K562 (cell line): Measurements from ENCODE around the gene HSPB1. TPM values are rescaled to one million over a fixed set of nuclear protein-coding genes. Genes with fewer than 3 reads are reported as not detected.

Experiments used
- ATAC-seq: fragments of 200-7000 bp; cut with Tn5 transposase; 3 replicates; pipeline ENCODE4 v1.9.1; 2020; ENCODE audit warnings: moderate library complexity
- BruUV-seq: library from RNA; stranded (reverse); fragments of 400-500 nt; replicated peaks from 2 replicates; lab custom pipeline; 2021; lab: Mats Ljungman, UMichigan
- CTCF ChIA-PET: fragments of 300-600 bp; formaldehyde crosslinking; extraction: SDS; loops from one replicate; lab custom pipeline; 2021; ENCODE audit warnings: low intra/inter-chr PET ratio; lab: Yijun Ruan, JAX
- POLR2A ChIA-PET: fragments of 300-600, 350-650 bp; sonication (Branson Sonifier 250); formaldehyde crosslinking; extraction: SDS; loops from one replicate; lab custom pipeline; 2021; ENCODE audit warnings: antibody characterized with exemption, inconsistent platforms; lab: Yijun Ruan, JAX
- DNase-seq, 4 experiments: peaks; one replicate each; pipeline versions ENCODE4 v3.0.0 to v3.0.0-alpha.2; 2011 to 2018; ENCODE audit warnings: low spot score in 3 of 4, mixed read lengths in 3 of 4; ENCODE audit errors: extremely low read depth in 1 of 4
- FAIRE-seq: peaks from 2 replicates; lab custom pipeline; 2011; peaks lifted over from hg19 to GRCh38; lab: Jason Lieb, UNC
- H2AFZ ChIP-seq: 2 replicates; pipeline ENCODE4 v1.6.0; 2011; ENCODE audit warnings: low read depth, low read length, control low read depth, inconsistent platforms
- H3K27ac ChIP-seq: fragments of 200-600 bp; 3 replicates; pipeline ENCODE4 v1.8.0; 2011; ENCODE audit warnings: low read depth, mild to moderate bottlenecking, control low read depth, inconsistent platforms, low read length, moderate library complexity, mixed read lengths; ENCODE audit errors: extremely low read depth
- H3K27me3 ChIP-seq, 2 experiments: fragments of 300-600 bp in 1 of 2; 2 replicates in 1 of 2; 3 replicates in 1 of 2; pipeline versions ENCODE4 v1.6.0 to v1.8.0; 2011; ENCODE audit warnings: inconsistent platforms in 2 of 2, low read length in 2 of 2, mild to moderate bottlenecking in 1 of 2, mixed read lengths in 1 of 2, moderate library complexity in 1 of 2; ENCODE audit not compliant: control insufficient read depth in 2 of 2, insufficient read depth in 2 of 2
- H3K36me3 ChIP-seq: fragments of 300-600 bp; 3 replicates; pipeline ENCODE4 v1.8.0; 2011; ENCODE audit warnings: mild to moderate bottlenecking, low read length, inconsistent platforms; ENCODE audit not compliant: control insufficient read depth, insufficient read depth
- H3K4me1 ChIP-seq, 2 experiments: fragments of 200-600 bp in 1 of 2; replicated peaks in 1 of 2; 2 replicates in 1 of 2; 3 replicates in 1 of 2; pipeline versions ENCODE4 v1.5.1 to v1.8.0; 2011; ENCODE audit warnings: inconsistent platforms in 2 of 2, low read length in 2 of 2, mild to moderate bottlenecking in 1 of 2, mixed read lengths in 1 of 2, moderate library complexity in 1 of 2; ENCODE audit not compliant: control insufficient read depth in 2 of 2, insufficient read depth in 2 of 2
- H3K4me2 ChIP-seq: 2 replicates; pipeline ENCODE4 v1.6.1; 2011; ENCODE audit warnings: low read length, control low read depth, inconsistent platforms, mixed read lengths; ENCODE audit not compliant: insufficient read depth
- H3K4me3 ChIP-seq: fragments of 200-600 bp; sonication (generic), shearing (Covaris generic); 2 replicates; pipeline ENCODE4 v1.5.1; 2016; ENCODE audit warnings: control low read depth, inconsistent platforms
- H3K79me2 ChIP-seq: fragments of 200-600 bp; 3 replicates; pipeline ENCODE4 v1.8.0; 2011; ENCODE audit warnings: low read length, inconsistent platforms; ENCODE audit not compliant: control insufficient read depth, insufficient read depth
- H3K9ac ChIP-seq, 2 experiments: 2 replicates each; pipeline versions ENCODE4 v1.6.0 to v1.6.1; 2011; ENCODE audit warnings: low read depth in 2 of 2, low read length in 2 of 2, control low read depth in 1 of 2, inconsistent platforms in 1 of 2, mild to moderate bottlenecking in 1 of 2, mixed read lengths in 1 of 2; ENCODE audit not compliant: insufficient read depth in 1 of 2
- H3K9me1 ChIP-seq: one replicate; pipeline ENCODE4 v1.6.0; 2011; ENCODE audit warnings: inconsistent platforms, mild to moderate bottlenecking, low read length, moderate library complexity; ENCODE audit not compliant: control insufficient read depth, insufficient read depth
- H3K9me3 ChIP-seq: replicated peaks from 2 replicates; pipeline ENCODE4 v1.5.1; 2011; ENCODE audit warnings: low read depth, low read length, inconsistent platforms; ENCODE audit not compliant: control insufficient read depth, insufficient read depth
- H4K20me1 ChIP-seq: replicated peaks from 2 replicates; pipeline ENCODE4 v1.6.1; 2011; ENCODE audit warnings: low read length, inconsistent platforms, mixed read lengths; ENCODE audit not compliant: control insufficient read depth, insufficient read depth
- ETV1 ChIP-seq: fragments of 450-650 bp; conservative IDR thresholded peaks from 2 replicates; pipeline ENCODE4 v1.6.1; 2016; ENCODE audit warnings: missing genetic modification characterization, control low read depth, low read depth, missing compliant biosample characterization
- IRF2 ChIP-seq: sonication (generic); formaldehyde crosslinking; IDR thresholded peaks from 2 replicates; pipeline ENCODE4 v1.8.1; 2022; ENCODE audit warnings: mild to moderate bottlenecking, missing genetic modification reagents
- KLF16 ChIP-seq: IDR thresholded peaks from 2 replicates; pipeline ENCODE4 v1.6.1; 2016; ENCODE audit warnings: antibody characterized with exemption
- NCOA6 ChIP-seq: fragments of 450-650 bp; IDR thresholded peaks from 2 replicates; pipeline ENCODE4 v1.6.1; 2017; ENCODE audit warnings: mild to moderate bottlenecking
- POLR3A ChIP-seq: IDR thresholded peaks from 2 replicates; pipeline ENCODE4 v1.6.1; 2011; ENCODE audit warnings: borderline replicate concordance, mild to moderate bottlenecking, moderate library complexity; ENCODE audit not compliant: insufficient read length, insufficient read depth; ENCODE audit errors: extremely low read depth
- PYGO2 ChIP-seq: fragments of 450-650 bp; IDR thresholded peaks from 2 replicates; pipeline ENCODE4 v1.6.1; 2016; ENCODE audit warnings: mild to moderate bottlenecking, missing genetic modification characterization, moderate library complexity, missing compliant biosample characterization
- TRIM24 ChIP-seq, 2 experiments: fragments of 450-650 bp; IDR thresholded peaks; 2 replicates each; pipeline ENCODE4 v1.6.1; 2016
- ZFP36 ChIP-seq: fragments of 150-350 bp; IDR thresholded peaks from 2 replicates; pipeline ENCODE4 v1.6.1; 2018; ENCODE audit warnings: low read length, low read depth; ENCODE audit not compliant: partially characterized antibody
- ZNF140 ChIP-seq: fragments of 250-450 bp; sonication (Bioruptor Pico); IDR thresholded peaks from 2 replicates; pipeline ENCODE4 v1.8.0; 2021; ENCODE audit warnings: moderate library complexity, mild to moderate bottlenecking, inconsistent platforms
- WGBS: fragments of 100-300 bp; shearing (Covaris generic); methylation state at CpG from one replicate; pipeline ENCODE4 v1.1.6; 2016; ENCODE audit warnings: low coverage, mixed read lengths; ENCODE audit not compliant: insufficient coverage; ENCODE audit errors: missing lambda C conversion rate; 5-methylcytosine and 5-hydroxymethylcytosine counted together
- in situ Hi-C: fragments of 300-500 bp; cut with MboI; formaldehyde crosslinking; loops from 4 replicates; pipeline ENCODE4 v1.15.0; 2018; ENCODE audit warnings: inconsistent platforms, mixed read lengths
- intact Hi-C: fragments of 100-400 bp; cut with micrococcal nuclease; formaldehyde crosslinking; loops from 2 replicates; pipeline ENCODE4 v1.14.2; 2022
- polyA plus RNA-seq, 8 experiments: library from polyadenylated mRNA; depleted of rRNA in 4 of 8; stranded (reverse) in 5 of 8; unstranded in 3 of 8; fragments of >200 nt; fragmentation: Nextera tagmentation in 2 of 8; fragmentation: Illumina TruSeq in 1 of 8; extraction: Ambion mirVana in 2 of 8; extraction: Trizol in 1 of 8; gene quantifications; 2 replicates each; pipeline versions ENCODE4 v1.2.1 to v1.2.3, GENCODE V29; 2011 to 2014; ENCODE audit warnings: inconsistent platforms in 1 of 8, missing spikeins in 1 of 8
- total RNA-seq, 7 experiments: library from RNA; depleted of rRNA in 6 of 7; stranded (reverse); fragments of >200 nt in 6 of 7; fragmentation: Illumina TruSeq in 2 of 7; extraction: Trizol in 2 of 7; gene quantifications; 2 replicates each; pipeline versions ENCODE4 v1.2.1 to v1.2.3, GENCODE V29; 2011 to 2021; ENCODE audit warnings: low replicate concordance in 1 of 7
- TF ChIP-seq, protein P1 (sequence below), 2 experiments: IDR thresholded peaks; 2 replicates each; pipeline ENCODE4 v1.6.1; 2011; ENCODE audit warnings: borderline replicate concordance in 1 of 2, control low read depth in 1 of 2, low read depth in 1 of 2, low read length in 1 of 2, mild to moderate bottlenecking in 1 of 2, mixed read lengths in 1 of 2, moderate library complexity in 1 of 2; ENCODE audit not compliant: insufficient read depth in 1 of 2, insufficient read length in 1 of 2, poor library complexity in 1 of 2, severe bottlenecking in 1 of 2; ENCODE audit errors: extremely low read depth in 1 of 2
- TF ChIP-seq, protein P2 (sequence below): fragments of 250-450 bp; sonication (Bioruptor Pico); IDR thresholded peaks from 2 replicates; pipeline ENCODE4 v1.4.0; 2020
- TF ChIP-seq, protein P3 (sequence below): sonication (generic); formaldehyde crosslinking; IDR thresholded peaks from 2 replicates; pipeline ENCODE4 v1.8.0; 2022; ENCODE audit warnings: missing genetic modification reagents, mild to moderate bottlenecking, borderline replicate concordance

The HSPB1 gene
- total and polyA plus RNA-seq, 9 of the 15 experiments (the other 6 are each of a cell fraction or from before 2014, with no cell fraction given), result 27.1 to 522 (median 138) TPM

DNA sequence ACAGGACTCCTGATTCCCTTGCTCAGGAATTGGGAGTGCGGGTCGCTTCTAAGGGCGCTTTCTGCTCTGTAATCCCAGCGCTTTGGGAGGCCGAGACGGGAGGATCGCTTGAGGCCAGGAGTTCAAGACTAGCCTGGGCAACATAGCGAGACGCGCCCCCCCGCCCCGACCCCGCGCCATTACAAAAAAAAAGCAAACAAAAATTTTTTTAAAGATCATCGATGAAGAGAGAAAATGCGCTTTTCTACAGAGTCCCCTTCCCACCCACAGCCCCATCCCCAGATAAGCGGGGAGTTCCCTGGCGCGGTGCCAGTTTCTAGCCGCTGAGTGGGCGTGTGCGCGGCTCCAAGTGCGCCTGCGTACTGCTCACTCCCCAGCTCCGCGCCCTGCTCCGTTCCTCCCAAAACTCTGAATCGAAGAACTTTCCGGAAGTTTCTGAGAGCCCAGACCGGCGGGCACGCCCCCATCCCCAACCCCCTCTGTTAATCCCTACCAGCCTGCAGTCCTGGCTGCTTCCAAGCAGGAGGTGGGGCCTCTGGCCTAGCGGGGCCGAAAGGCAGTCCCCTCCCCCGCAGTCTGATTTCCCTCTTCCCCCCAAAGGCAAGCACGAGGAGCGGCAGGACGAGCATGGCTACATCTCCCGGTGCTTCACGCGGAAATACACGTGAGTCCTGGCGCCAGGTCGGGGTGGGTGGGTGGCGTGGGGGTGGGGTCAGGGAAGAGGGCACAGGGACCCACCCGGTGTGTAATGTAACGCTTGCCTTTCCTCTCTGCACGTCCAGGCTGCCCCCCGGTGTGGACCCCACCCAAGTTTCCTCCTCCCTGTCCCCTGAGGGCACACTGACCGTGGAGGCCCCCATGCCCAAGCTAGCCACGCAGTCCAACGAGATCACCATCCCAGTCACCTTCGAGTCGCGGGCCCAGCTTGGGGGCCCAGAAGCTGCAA is 1.0 kb downstream of the HSPB1 start:
- Histone ChIP-seq H4K20me1 (no peaks in the 10 kb centered on the region), H3K79me2 (peaks cover 25% of the 10 kb centered on the region), H3K9me3 (no peaks in the 10 kb centered on the region), H3K9me1 (no peaks in the 10 kb centered on the region), H3K9ac (peak overlapping the region; percentile 70 to 97), H3K4me1 (peaks cover 17 to 53% of the 10 kb centered on the region in 2 experiments), H3K27me3 (no peaks in the 10 kb centered on the region), H3K36me3 (peaks cover 13% of the 10 kb centered on the region), H3K4me3 (peak overlapping the region; percentile 66), H3K27ac (peak overlapping the region; percentile 81), H2AFZ (peak overlapping the region; percentile 99), H3K4me2 (peak overlapping the region; percentile 77)
- DNase-seq (peak; percentile 93 to 98 (median 95)), FAIRE-seq (peak; percentile 95), ATAC-seq (peak; percentile 88)
- 1% methylated on average over 45 of the region's 56 CpGs for WGBS
- ChIA-PET CTCF (interaction anchor here (1.9 kb wide), 1 partner anchor 11 kb away, joined by 9 read pairs; no protein-coding TSS in a partner anchor), POLR2A (interaction anchor here (0.6 to 2.4 kb wide), 8 partner anchors 11 to 393 kb away, joined by 3 to 12 read pairs (median 3); no protein-coding TSS in a partner anchor)
- BruUV-seq, result no TSS peak
- intact Hi-C loops (loop anchor here (2.0 kb wide), 1 partner anchor 15 kb away; no protein-coding TSS in a partner anchor), in situ Hi-C loops (no loop called here)
- TF ChIP-seq NCOA6 (no peak), POLR3A (no peak), ZNF140 (no peak), PYGO2 (tag) (no peak), IRF2 (no peak), TRIM24 (IDR thresholded peaks at IDR 0.05) (0 out of 4 replicates have a peak, but pooled peaks have one; percentile 18 to 26), ETV1 (tag) (peak; percentile 73), ZFP36 (no peak), KLF16 (peak; percentile 72)
- TF ChIP-seq, protein P1, sequence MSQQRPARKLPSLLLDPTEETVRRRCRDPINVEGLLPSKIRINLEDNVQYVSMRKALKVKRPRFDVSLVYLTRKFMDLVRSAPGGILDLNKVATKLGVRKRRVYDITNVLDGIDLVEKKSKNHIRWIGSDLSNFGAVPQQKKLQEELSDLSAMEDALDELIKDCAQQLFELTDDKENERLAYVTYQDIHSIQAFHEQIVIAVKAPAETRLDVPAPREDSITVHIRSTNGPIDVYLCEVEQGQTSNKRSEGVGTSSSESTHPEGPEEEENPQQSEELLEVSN (IDR thresholded peaks at IDR 0.05; ENCODE audit: borderline replicate concordance in 1 of 2, extremely low read depth in 1 of 2, insufficient read depth in 1 of 2, insufficient read length in 1 of 2, low read depth in 1 of 2, low read length in 1 of 2, poor library complexity in 1 of 2, severe bottlenecking in 1 of 2), result peak; percentile 93 to 98
- TF ChIP-seq, protein P2, sequence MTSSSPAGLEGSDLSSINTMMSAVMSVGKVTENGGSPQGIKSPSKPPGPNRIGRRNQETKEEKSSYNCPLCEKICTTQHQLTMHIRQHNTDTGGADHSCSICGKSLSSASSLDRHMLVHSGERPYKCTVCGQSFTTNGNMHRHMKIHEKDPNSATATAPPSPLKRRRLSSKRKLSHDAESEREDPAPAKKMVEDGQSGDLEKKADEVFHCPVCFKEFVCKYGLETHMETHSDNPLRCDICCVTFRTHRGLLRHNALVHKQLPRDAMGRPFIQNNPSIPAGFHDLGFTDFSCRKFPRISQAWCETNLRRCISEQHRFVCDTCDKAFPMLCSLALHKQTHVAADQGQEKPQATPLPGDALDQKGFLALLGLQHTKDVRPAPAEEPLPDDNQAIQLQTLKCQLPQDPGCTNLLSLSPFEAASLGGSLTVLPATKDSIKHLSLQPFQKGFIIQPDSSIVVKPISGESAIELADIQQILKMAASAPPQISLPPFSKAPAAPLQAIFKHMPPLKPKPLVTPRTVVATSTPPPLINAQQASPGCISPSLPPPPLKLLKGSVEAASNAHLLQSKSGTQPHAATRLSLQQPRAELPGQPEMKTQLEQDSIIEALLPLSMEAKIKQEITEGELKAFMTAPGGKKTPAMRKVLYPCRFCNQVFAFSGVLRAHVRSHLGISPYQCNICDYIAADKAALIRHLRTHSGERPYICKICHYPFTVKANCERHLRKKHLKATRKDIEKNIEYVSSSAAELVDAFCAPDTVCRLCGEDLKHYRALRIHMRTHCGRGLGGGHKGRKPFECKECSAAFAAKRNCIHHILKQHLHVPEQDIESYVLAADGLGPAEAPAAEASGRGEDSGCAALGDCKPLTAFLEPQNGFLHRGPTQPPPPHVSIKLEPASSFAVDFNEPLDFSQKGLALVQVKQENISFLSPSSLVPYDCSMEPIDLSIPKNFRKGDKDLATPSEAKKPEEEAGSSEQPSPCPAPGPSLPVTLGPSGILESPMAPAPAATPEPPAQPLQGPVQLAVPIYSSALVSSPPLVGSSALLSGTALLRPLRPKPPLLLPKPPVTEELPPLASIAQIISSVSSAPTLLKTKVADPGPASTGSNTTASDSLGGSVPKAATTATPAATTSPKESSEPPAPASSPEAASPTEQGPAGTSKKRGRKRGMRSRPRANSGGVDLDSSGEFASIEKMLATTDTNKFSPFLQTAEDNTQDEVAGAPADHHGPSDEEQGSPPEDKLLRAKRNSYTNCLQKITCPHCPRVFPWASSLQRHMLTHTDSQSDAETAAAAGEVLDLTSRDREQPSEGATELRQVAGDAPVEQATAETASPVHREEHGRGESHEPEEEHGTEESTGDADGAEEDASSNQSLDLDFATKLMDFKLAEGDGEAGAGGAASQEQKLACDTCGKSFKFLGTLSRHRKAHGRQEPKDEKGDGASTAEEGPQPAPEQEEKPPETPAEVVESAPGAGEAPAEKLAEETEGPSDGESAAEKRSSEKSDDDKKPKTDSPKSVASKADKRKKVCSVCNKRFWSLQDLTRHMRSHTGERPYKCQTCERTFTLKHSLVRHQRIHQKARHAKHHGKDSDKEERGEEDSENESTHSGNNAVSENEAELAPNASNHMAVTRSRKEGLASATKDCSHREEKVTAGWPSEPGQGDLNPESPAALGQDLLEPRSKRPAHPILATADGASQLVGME (CRISPR knock-in tag), result no peak
- TF ChIP-seq, protein P3, sequence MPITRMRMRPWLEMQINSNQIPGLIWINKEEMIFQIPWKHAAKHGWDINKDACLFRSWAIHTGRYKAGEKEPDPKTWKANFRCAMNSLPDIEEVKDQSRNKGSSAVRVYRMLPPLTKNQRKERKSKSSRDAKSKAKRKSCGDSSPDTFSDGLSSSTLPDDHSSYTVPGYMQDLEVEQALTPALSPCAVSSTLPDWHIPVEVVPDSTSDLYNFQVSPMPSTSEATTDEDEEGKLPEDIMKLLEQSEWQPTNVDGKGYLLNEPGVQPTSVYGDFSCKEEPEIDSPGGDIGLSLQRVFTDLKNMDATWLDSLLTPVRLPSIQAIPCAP (CRISPR knock-in tag), result no peak
